ENCODE data around the gene TPCN1. TPM values are rescaled to one million over a fixed set of nuclear protein-coding genes. Genes with fewer than 3 reads are reported as not detected.

Gene TPCN1
- total RNA-seq, 3 donors from 2014 or later (not counting 1 experiment from before 2014, with no cell fraction given): 7.2 to 21.4 (median 10.7) TPM

- peaks cover 22% of the 10 kb centered on the region for H3K4me1 ChIP-seq (ENCODE audit: control insufficient read depth, insufficient read depth, low read length)
- H3K4me3 Mint-ChIP-seq: no peak overlapping the region
Observed at GRCh38 chr12:113329791-113330417, 108.6 kb downstream of the TPCN1 start.

GRCh38 chr12:113330505-113330904 is 109.2 kb downstream of the TPCN1 start:
- Mint-ChIP-seq H3K27me3 (ENCODE audit: low read depth in 2 of 2) (no peaks in the 10 kb centered on the region), H3K36me3 (no peaks in the 10 kb centered on the region), H3K4me1 (peaks cover 18 to 51% of the 10 kb centered on the region in 2 donors), H3K9me3 (no peaks in the 10 kb centered on the region), H3K27ac (no peak overlapping the region), H3K4me3 (no peak overlapping the region)
- DNase-seq: no peak
- Histone ChIP-seq H3K9me3 (ENCODE audit: control insufficient read depth, insufficient read depth, low read length) (no peaks in the 10 kb centered on the region), H3K36me3 (ENCODE audit: control insufficient read depth, insufficient read depth, low read length) (peaks cover 14% of the 10 kb centered on the region), H3K4me3 (ENCODE audit: low read length) (no peak overlapping the region), H3K27me3 (ENCODE audit: control insufficient read depth, insufficient read depth, low read length) (no peaks in the 10 kb centered on the region), H3K27ac (ENCODE audit: low read length) (no peak overlapping the region), H3K4me1 (ENCODE audit: control insufficient read depth, insufficient read depth, low read length) (peaks cover 27% of the 10 kb centered on the region)
- WGBS (ENCODE audit: insufficient coverage): 84% methylated on average over 2 of the region's 2 CpGs
- no peak for TF ChIP-seq CTCF (IDR thresholded peaks at IDR 0.05)
- no peak for ATAC-seq
- intact Hi-C loops (cut with micrococcal nuclease): loop anchor here (10.0 kb wide), 1 partner anchor 136 kb away; no protein-coding TSS in a partner anchor

More at GRCh38 chr12:113329791-113330417, 108.6 kb downstream of the TPCN1 start:
- H3K4me1 Mint-ChIP-seq: peaks cover 18 to 47% of the 10 kb centered on the region in 2 donors
- no peak for DNase-seq
- H3K9me3 Mint-ChIP-seq: no peaks in the 10 kb centered on the region
- Histone ChIP-seq H3K9me3 (ENCODE audit: control insufficient read depth, insufficient read depth, low read length) (no peaks in the 10 kb centered on the region), H3K4me3 (ENCODE audit: low read length) (no peak overlapping the region), H3K27ac (ENCODE audit: low read length) (no peak overlapping the region), H3K27me3 (ENCODE audit: control insufficient read depth, insufficient read depth, low read length) (no peaks in the 10 kb centered on the region), H3K36me3 (ENCODE audit: control insufficient read depth, insufficient read depth, low read length) (peaks cover 14% of the 10 kb centered on the region)
- H3K36me3 Mint-ChIP-seq: no peaks in the 10 kb centered on the region
- TF ChIP-seq CTCF (IDR thresholded peaks at IDR 0.05): no peak
- intact Hi-C loops (cut with micrococcal nuclease): loop anchor here (10.0 kb wide), 1 partner anchor 135 kb away; no protein-coding TSS in a partner anchor
- no peaks in the 10 kb centered on the region for H3K27me3 Mint-ChIP-seq (ENCODE audit: low read depth in 2 of 2)
- 82% methylated on average over 1 of the region's 1 CpG for WGBS (ENCODE audit: insufficient coverage)
- ATAC-seq: no peak
- no peak overlapping the region for H3K27ac Mint-ChIP-seq

- peaks cover 30% of the 10 kb centered on the region for H3K4me1 ChIP-seq (ENCODE audit: control insufficient read depth, insufficient read depth, low read length)
- no peak for DNase-seq
- no peak overlapping the region for H3K4me3 ChIP-seq (ENCODE audit: low read length)
- ATAC-seq: no peak
- no peak overlapping the region for H3K27ac ChIP-seq (ENCODE audit: low read length)
- peaks cover 14% of the 10 kb centered on the region for H3K36me3 ChIP-seq (ENCODE audit: control insufficient read depth, insufficient read depth, low read length)
- H3K9me3 ChIP-seq (ENCODE audit: control insufficient read depth, insufficient read depth, low read length): no peaks in the 10 kb centered on the region
- no peaks in the 10 kb centered on the region for H3K36me3 Mint-ChIP-seq
- H3K27me3 Mint-ChIP-seq (ENCODE audit: low read depth in 2 of 2): no peaks in the 10 kb centered on the region
- H3K27ac Mint-ChIP-seq: no peak overlapping the region
- no peak overlapping the region for H3K4me3 Mint-ChIP-seq
- 82% methylated on average over 16 of the region's 17 CpGs for WGBS (ENCODE audit: insufficient coverage)
- no peaks in the 10 kb centered on the region for H3K9me3 Mint-ChIP-seq
- intact Hi-C loops (cut with micrococcal nuclease): loop anchor here (10.0 kb wide), 1 partner anchor 138 kb away; no protein-coding TSS in a partner anchor
- peaks cover 18 to 51% of the 10 kb centered on the region in 2 donors for H3K4me1 Mint-ChIP-seq
- no peaks in the 10 kb centered on the region for H3K27me3 ChIP-seq (ENCODE audit: control insufficient read depth, insufficient read depth, low read length)
- TF ChIP-seq CTCF (IDR thresholded peaks at IDR 0.05): no peak
Observed at GRCh38 chr12:113332688-113333417, 111.6 kb downstream of the TPCN1 start.

All from natural killer cell (primary cell).